DOHH2 (cell line): Measurements from ENCODE around the gene RNPEPL1.

ENCODE experiments used
- H3F3A ChIP-seq: fragments of 200-600 bp; sonication (generic), shearing (Covaris generic); 2 replicates; pipeline ENCODE4 v1.6.0; 2016; ENCODE audit warnings: antibody characterized with exemption, mild to moderate bottlenecking; ENCODE audit not compliant: control insufficient read depth, insufficient read depth
- H3K27ac ChIP-seq: fragments of 200-600 bp; sonication (generic); 2 replicates; pipeline ENCODE4 v1.5.1; 2014; ENCODE audit warnings: low read depth, mild to moderate bottlenecking, low read length, moderate library complexity
- H3K27me3 ChIP-seq: fragments of 200-600 bp; sonication (generic); 2 replicates; pipeline ENCODE4 v1.6.1; 2014; ENCODE audit warnings: mild to moderate bottlenecking, low read length, mixed read lengths; ENCODE audit not compliant: control insufficient read depth
- H3K36me3 ChIP-seq: fragments of 200-600 bp; sonication (generic); 2 replicates; pipeline ENCODE4 v1.6.1; 2014; ENCODE audit warnings: mild to moderate bottlenecking, low read length, moderate library complexity, mixed read lengths; ENCODE audit not compliant: control insufficient read depth
- H3K4me1 ChIP-seq: fragments of 200-600 bp; sonication (generic); 2 replicates; pipeline ENCODE4 v1.6.1; 2014; ENCODE audit warnings: mild to moderate bottlenecking, low read length, mixed read lengths; ENCODE audit not compliant: control insufficient read depth
- H3K4me2 ChIP-seq: fragments of 200-600 bp; sonication (generic); 2 replicates; pipeline ENCODE4 v1.6.0; 2014; ENCODE audit warnings: mild to moderate bottlenecking, low read length, moderate library complexity
- H3K4me3 ChIP-seq: fragments of 200-600 bp; sonication (generic); 2 replicates; pipeline ENCODE4 v1.5.1; 2014; ENCODE audit warnings: mild to moderate bottlenecking, low read length, mixed read lengths
- H3K79me2 ChIP-seq: fragments of 200-600 bp; sonication (generic); 2 replicates; pipeline ENCODE4 v1.6.1; 2014; ENCODE audit warnings: mild to moderate bottlenecking, low read length, mixed read lengths; ENCODE audit not compliant: control insufficient read depth
- H3K9me2 ChIP-seq: fragments of 200-600 bp; sonication (generic); replicated peaks from 2 replicates; pipeline ENCODE4 v1.6.1; 2014; ENCODE audit warnings: mild to moderate bottlenecking, low read length, mixed read lengths; ENCODE audit not compliant: control insufficient read depth
- H3K9me3 ChIP-seq: fragments of 200-600 bp; sonication (generic); 2 replicates; pipeline ENCODE4 v1.6.1; 2014; ENCODE audit warnings: antibody characterized with exemption, low read length, mixed read lengths; ENCODE audit not compliant: control insufficient read depth, insufficient read depth
- H4K20me1 ChIP-seq: fragments of 200-600 bp; sonication (generic); 2 replicates; pipeline ENCODE4 v1.6.0; 2014; ENCODE audit warnings: low read depth, mild to moderate bottlenecking, antibody characterized with exemption, low read length, moderate library complexity; ENCODE audit not compliant: control insufficient read depth, insufficient read depth
- EZH2phosphoT487 ChIP-seq: fragments of 200-600 bp; sonication (generic); IDR thresholded peaks from 2 replicates; pipeline ENCODE4 v1.6.1; 2017; ENCODE audit warnings: borderline replicate concordance, mild to moderate bottlenecking, antibody characterized with exemption, low read length, moderate library complexity, mixed read lengths
- TF ChIP-seq, protein P1 (sequence below): fragments of 200-600 bp; sonication (generic); IDR thresholded peaks from one replicate; pipeline ENCODE4 v1.5.1; 2014; ENCODE audit warnings: antibody characterized with exemption, mild to moderate bottlenecking, low read depth, low read length; ENCODE audit not compliant: poor library complexity, severe bottlenecking

RNPEPL1 gene

DNA sequence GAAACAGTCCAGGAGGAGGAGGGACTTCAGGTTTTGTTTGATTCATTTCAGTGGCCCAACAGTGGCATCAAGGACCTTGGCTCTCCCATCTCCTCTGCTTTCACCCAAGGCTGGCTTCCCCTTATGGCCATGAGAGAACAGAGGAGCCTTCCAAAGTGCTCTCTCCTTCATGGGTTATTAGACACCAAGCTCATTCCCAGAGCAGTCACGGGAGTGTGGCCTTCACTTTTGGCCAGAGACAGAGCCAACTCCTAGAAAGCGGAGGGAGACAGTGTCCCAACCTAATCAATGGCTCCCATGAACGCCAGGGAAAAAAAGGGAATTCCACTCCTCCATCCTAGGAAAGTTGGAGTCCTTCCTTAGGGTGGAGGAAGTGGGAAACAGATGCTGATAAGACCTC, 9.0 kb upstream of the RNPEPL1 start:
- H3K4me3 ChIP-seq, result peak overlapping the region; percentile 93
- H3K79me2 ChIP-seq, result peaks cover 94% of the 10 kb centered on the region
- peaks cover 46% of the 10 kb centered on the region for H3K4me1 ChIP-seq
- H3K9me2 ChIP-seq, result no peaks in the 10 kb centered on the region
- peaks cover 82% of the 10 kb centered on the region for H3K36me3 ChIP-seq
- 0 out of 2 replicates have a peak overlapping the region, but pooled peaks have one; percentile 88 for H3K27ac ChIP-seq
- no peaks in the 10 kb centered on the region for H3K27me3 ChIP-seq
- peaks cover 16% of the 10 kb centered on the region for H3F3A ChIP-seq
- H3K4me2 ChIP-seq, result peak overlapping the region; percentile 71
- no peaks in the 10 kb centered on the region for H3K9me3 ChIP-seq
- TF ChIP-seq EZH2phosphoT487, result no peak
- TF ChIP-seq, protein P1, sequence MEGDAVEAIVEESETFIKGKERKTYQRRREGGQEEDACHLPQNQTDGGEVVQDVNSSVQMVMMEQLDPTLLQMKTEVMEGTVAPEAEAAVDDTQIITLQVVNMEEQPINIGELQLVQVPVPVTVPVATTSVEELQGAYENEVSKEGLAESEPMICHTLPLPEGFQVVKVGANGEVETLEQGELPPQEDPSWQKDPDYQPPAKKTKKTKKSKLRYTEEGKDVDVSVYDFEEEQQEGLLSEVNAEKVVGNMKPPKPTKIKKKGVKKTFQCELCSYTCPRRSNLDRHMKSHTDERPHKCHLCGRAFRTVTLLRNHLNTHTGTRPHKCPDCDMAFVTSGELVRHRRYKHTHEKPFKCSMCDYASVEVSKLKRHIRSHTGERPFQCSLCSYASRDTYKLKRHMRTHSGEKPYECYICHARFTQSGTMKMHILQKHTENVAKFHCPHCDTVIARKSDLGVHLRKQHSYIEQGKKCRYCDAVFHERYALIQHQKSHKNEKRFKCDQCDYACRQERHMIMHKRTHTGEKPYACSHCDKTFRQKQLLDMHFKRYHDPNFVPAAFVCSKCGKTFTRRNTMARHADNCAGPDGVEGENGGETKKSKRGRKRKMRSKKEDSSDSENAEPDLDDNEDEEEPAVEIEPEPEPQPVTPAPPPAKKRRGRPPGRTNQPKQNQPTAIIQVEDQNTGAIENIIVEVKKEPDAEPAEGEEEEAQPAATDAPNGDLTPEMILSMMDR, result no peak
- H4K20me1 ChIP-seq, result no peaks in the 10 kb centered on the region

DNA sequence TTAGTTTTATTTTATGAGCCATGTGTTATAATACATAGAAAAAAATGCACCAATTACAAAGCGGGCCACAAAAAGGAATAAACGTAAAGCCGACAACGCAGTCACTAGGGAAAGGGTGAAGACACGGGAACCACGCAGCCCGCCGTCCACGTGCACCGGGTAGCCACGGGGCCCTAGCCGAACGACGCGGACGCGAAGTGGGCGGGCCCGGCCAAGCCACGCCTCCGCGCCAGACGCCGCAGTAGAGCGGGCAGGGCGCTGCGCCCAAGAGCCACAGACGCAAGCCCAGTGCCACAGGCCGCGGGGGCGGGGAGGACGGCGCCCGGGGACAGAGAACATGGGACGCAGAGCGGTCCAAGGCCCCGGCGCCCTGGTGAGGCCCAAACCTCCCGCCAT, 8.2 kb upstream of the RNPEPL1 start, which contains the start of gene DUSP28:
TSS of gene DUSP28 (plus strand) at position 274 of the 396 bp plus-strand sequence. CDS start 328 bp downstream, outside the sequence.
- H3K4me2 ChIP-seq, result peak within 1 kb of the TSS; percentile 71
- H4K20me1 ChIP-seq, result no peaks in the 10 kb centered on the region
- peaks cover 94% of the 10 kb centered on the region for H3K79me2 ChIP-seq
- H3K9me3 ChIP-seq, result no peaks in the 10 kb centered on the region
- H3K27ac ChIP-seq, result peak within 1 kb of the TSS; percentile 88
- peak within 1 kb of the TSS; percentile 93 for H3K4me3 ChIP-seq
- peaks cover 54% of the 10 kb centered on the region for H3K4me1 ChIP-seq
- H3K9me2 ChIP-seq, result no peaks in the 10 kb centered on the region
- no peaks in the 10 kb centered on the region for H3K27me3 ChIP-seq
- H3F3A ChIP-seq, result peaks cover 16% of the 10 kb centered on the region
- no peak for TF ChIP-seq EZH2phosphoT487
- TF ChIP-seq, protein P1, result no peak
- H3K36me3 ChIP-seq, result peaks cover 79% of the 10 kb centered on the region

DNA sequence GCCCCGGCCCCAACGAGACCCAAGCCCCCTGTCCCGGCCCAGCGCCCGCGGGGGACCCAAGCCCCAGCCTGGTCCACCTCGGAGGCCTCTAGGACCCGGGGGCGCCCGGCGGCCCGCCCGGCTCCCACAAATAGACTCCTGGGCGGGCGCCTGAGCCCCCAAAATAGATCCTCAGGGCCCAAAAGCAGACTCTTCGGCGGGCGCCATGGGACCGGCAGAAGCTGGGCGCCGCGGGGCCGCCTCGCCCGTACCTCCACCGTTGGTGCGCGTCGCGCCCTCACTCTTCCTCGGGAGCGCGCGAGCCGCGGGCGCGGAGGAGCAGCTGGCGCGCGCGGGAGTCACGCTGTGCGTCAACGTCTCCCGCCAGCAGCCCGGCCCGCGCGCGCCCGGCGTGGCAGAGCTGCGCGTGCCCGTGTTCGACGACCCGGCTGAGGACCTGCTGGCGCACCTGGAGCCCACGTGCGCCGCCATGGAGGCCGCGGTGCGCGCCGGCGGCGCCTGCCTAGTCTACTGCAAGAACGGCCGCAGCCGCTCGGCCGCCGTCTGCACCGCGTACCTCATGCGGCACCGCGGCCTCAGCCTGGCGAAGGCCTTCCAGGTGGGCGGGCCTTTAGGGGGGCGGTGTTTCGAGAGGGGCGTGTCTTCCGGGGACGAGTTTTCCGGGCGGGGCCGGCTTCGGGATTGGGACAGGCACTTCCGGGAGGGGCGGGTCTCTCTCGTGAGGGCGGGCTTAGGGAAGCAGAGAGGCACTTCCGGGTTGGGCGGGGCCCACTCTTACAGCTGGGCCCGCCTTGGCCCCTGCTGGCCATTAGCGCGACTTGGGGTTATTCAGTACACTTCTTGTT, 7.6 kb upstream of the RNPEPL1 start:
- H3K27me3 ChIP-seq, result no peaks in the 10 kb centered on the region
- no peaks in the 10 kb centered on the region for H3K9me2 ChIP-seq
- peak overlapping the region; percentile 93 for H3K4me3 ChIP-seq
- H3K4me2 ChIP-seq, result peak overlapping the region; percentile 71
- no peaks in the 10 kb centered on the region for H4K20me1 ChIP-seq
- peaks cover 94% of the 10 kb centered on the region for H3K79me2 ChIP-seq
- peak overlapping the region; percentile 88 for H3K27ac ChIP-seq
- peaks cover 79% of the 10 kb centered on the region for H3K36me3 ChIP-seq
- peaks cover 60% of the 10 kb centered on the region for H3K4me1 ChIP-seq
- no peaks in the 10 kb centered on the region for H3K9me3 ChIP-seq
- TF ChIP-seq EZH2phosphoT487, result no peak
- TF ChIP-seq, protein P1, result peak; percentile 14
- peaks cover 16% of the 10 kb centered on the region for H3F3A ChIP-seq
